ENCODE measurements around the gene PADI1.

PADI1 gene, protein sequence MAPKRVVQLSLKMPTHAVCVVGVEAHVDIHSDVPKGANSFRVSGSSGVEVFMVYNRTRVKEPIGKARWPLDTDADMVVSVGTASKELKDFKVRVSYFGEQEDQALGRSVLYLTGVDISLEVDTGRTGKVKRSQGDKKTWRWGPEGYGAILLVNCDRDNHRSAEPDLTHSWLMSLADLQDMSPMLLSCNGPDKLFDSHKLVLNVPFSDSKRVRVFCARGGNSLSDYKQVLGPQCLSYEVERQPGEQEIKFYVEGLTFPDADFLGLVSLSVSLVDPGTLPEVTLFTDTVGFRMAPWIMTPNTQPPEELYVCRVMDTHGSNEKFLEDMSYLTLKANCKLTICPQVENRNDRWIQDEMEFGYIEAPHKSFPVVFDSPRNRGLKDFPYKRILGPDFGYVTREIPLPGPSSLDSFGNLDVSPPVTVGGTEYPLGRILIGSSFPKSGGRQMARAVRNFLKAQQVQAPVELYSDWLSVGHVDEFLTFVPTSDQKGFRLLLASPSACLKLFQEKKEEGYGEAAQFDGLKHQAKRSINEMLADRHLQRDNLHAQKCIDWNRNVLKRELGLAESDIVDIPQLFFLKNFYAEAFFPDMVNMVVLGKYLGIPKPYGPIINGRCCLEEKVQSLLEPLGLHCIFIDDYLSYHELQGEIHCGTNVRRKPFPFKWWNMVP

DNA sequence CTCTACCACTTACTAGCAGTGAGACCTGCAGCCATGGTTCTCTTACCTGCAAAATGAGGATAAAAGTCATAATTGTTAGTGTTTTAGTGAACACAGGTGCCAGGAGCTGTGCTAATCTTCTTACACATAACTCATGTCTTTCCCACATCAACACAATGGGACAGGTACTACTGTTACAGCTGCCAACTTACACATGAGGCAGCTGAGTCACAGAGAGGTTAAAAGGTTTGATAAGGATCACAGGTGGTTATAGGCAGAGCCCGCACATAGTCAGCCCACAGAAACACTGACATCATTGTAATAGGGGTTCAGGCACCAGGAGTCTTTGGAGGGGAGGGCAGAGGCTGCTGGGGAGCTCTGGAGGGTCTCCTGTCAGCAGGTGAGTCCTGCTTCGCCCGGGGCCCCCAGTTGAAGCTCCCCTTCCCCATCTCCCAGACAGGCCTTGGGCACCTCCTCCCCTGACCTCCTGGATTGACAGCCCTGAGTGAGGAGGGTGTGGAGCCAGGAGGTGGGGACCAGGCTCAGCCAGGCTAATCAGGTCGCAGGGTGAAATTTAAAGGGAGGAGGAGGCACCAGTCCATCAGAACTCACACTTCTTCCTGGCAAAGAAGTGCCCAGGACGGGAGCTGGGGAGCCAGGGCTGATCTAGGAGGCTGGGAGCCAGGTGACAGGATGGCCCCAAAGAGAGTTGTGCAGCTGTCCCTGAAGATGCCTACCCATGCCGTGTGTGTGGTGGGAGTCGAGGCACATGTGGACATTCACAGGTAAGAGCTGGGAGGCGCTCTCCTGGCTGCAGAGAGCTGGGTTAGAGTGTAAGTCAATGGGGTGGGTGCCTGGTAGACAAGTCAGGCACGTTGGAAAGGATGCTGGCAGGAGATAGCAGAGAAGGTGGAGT, at the start of gene PADI1:
Gene PADI1, plus strand, starts transcription at position 583 of the 895 bp plus-strand sequence. Its CDS starts 90 bp downstream, at position 673.
- DNase-seq, result no peak

DNA sequence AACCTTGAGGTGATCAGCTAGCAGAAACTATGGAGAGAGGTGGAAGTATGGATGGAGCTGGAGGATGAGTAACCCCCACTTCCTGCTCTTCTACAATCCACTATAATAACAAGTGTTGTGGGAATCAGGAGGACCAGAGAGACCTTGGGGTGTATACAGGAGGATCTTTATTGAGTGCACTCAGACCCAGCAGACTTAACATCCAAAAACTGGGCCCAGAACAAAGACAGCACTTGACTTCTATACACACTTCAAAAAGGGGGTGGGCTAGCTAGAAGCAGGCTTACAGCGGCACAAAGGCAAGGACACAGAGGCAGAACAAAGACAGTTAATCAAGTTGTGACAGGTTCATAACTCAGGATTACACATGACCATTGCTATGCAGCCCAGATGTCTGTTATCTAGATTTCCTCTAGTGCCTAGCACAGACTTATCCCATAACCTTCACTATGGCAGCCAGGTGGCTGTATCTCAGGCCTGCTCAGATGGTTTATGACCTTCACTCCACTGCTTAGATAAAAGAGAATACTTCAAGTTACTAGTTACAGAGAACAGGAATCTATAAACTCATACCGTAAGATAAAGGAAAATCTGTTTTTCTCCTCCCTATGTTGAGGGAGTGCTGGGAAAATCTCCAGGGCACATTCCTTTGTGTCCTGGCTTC, 49.5 kb upstream of the PADI1 start:
- no peak for DNase-seq

DNA sequence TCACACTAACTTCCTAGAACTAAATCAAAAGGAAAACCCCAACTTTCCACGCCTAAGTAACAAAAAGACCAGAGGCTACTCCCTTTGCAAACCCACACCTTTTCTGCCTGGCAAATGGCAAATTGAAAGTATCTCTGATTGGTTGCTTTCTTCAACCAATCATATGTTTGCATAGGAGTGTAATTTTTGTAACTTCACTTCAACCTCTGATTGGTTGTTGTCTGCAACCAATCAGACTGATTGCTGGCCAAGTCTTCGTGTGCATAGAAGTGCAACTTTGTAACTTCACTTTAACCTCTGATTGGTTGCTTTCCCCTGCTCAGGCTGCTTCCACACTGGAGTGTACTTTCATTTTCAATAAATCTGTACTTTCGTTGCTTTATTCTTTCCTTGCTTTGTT, 48.8 kb upstream of the PADI1 start:
- DNase-seq, result peak; percentile 7

DNA sequence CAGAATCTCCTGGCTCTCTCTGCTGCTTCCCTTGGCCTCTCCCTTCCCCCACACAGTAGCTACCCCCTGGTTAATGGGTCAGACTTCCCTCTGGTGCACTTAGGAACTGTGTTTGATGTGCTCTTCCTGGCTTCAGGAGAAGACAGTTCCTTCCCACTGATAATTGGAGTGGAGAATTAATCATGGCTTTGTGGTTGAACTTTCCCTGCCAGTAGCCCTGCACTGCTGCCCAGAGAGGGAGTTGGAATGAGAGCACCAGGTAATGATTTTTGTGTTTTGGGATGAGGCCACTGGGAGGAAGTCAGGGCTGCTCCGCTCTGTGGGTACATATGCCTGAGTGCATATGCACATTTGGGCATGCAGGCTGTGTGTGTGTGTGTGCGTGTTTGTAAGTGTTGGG, 46.0 kb upstream of the PADI1 start:
- no peak for DNase-seq

DNA sequence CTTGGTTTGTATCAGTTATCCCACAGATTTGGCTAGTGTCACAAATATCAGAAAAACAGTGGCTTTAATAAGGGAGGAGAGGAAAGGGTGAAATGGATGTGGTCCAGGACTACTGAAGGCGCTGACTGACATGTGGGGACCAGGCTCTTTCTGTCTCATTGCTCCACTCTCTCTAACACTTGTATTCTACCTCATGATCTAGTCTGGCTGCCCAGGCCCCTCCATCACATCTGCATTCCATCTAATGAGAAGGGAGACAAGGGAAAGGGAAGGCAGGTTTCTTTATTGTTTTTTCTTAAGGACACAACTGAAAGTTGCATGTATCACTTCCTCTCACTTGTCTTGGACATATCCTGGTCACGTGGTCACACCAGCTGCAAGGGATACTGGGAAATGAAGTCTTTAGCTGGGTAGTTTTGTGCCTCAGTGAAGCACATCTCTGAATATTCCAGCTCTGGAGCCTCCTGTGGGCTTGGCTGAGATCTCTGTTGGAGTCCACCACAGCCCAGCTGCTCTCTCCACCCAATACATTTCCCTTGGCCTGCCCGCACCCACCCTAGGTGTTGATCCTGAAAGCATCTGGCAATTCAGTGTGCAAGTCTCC, 43.7 kb upstream of the PADI1 start:
- no peak for DNase-seq

DNA sequence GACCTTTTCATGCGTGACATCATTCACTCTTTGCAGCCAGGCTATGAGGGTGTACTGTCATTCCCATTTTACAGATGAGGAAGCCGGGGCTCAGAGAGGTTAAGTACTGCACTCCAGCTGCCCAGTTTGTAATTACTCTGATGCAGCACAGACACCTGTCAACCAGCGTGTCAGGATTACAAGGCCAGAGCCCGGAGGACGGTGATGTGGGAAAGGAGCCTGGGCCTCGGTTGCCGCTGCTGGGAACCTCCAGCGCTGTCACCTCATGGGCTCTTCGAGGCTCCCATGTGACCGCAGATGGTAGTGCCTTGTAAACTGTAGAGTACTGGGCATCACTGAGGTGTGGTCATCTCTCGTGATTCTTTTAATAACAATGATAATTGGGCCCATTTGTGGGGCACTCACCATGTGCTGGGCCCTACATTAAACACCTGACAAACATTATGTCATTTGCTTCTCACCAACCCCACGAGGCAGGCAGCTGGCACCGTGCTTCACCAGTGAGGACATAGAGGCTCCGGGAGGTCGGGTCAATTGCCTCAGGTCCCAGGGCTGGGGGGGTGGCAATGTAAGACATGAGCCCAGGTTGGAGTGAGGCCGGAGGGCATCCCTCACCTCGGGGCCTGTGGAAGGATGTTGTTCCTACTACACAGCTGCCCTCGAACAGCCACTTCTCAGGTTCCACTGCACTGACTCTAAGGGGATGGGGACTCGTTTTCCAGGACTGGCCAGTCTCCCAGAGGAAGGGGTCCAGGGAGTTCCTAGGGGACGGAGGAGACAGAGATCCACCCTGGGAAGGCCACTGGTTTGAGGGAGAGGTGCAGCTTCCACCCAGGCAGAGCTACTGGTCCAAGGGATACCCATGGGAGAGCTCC, 42.8 kb upstream of the PADI1 start:
- no peak for DNase-seq

DNA sequence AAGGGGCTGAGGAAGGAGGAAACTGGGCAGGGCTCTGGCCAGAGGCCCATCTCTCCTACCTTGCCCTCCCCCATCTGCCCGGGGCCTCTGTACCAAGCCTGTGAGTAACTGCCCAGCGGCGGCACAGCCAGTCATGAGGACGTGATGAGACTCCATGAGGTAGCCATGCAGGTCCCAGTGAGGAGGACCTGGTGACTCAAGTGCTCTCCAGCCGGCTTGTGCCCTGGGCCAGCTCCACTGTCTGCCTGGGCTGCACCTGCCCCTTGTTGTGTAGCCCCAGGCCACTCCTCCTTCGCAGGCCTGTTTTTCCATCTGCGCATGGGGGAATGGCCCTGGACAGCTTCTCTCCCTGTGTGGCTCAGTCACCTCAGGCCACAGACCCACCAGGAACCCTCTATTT, 42.0 kb upstream of the PADI1 start:
- no peak for DNase-seq

DNA sequence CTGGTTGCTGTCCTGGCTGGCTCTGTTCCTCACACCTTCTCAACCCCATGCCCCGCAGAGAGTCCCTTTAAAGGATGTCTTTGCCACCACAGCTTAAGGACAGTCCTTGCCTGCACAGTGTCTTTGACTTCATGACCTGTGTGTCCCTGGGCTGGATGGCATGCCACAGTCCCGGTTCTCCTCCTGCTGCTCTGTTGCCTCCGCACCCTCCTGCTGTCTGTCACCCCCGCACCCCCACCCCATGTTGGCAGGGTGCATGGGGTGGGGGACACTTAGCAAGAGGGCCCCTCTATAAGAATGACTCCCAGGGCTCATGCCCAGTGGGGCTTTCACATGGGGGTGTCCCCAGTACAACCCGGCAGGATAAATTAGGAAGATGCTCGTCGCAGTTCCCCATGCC, 41.6 kb upstream of the PADI1 start:
- DNase-seq, result no peak

DNA sequence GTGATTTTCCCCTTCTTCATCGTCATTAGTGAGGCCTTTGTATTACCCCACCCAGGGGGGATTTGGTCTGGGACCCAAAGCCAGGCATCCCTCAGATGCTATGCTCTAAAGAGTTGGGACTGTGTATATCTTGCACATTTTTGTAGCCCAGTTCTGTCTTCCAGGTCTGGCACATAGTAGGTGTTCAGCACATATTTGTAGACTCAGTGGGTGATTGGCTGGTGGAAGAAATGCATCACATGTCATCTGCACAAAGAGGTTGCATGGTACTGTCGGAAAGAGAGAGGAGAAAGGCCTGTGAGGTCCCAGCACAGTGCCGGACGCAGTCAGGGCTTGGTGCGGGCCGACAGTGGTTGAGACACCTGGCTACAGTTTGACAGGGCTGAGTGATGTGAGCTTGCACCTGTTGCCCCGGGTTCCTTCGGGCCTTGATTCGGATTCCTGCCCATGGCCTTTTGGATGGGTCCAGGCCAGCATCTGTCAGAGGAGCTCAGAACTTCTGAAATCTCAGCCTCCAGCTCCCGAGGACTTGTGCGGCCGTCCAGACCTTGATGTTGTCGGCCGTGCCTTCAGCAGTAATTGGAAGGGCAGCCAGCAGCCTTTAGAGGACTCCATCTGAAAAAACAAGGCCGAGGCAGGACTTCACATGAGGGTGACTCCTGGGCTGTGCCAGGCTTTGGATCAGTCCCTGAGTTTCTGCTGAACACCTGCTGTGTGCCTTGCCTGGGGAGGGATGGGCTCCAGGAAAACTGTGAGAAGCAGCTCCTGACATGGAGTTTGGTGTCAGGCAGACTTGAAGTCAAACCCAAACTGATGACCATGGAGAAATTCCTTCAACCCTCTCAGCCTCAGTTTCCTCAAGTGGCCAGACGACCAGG, 40.9 kb upstream of the PADI1 start:
- no peak for DNase-seq

DNA sequence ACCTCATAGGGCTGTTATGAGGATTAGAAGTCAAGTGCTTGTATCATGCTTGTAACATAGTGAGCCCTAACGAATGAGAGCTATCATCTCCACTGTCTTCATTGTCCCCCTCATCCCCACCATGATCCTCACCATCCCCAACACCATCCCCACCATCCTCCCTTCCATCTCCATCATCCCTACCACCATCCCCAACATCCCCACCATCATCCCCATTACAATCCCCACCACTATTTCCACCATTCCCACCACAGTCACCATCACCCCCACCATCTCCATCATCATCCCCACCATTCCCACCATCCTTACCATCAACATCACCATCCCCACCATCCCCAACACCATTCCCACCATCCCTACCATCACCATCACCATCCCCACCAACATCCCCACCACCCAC, 39.1 kb upstream of the PADI1 start:
- no peak for DNase-seq

DNA sequence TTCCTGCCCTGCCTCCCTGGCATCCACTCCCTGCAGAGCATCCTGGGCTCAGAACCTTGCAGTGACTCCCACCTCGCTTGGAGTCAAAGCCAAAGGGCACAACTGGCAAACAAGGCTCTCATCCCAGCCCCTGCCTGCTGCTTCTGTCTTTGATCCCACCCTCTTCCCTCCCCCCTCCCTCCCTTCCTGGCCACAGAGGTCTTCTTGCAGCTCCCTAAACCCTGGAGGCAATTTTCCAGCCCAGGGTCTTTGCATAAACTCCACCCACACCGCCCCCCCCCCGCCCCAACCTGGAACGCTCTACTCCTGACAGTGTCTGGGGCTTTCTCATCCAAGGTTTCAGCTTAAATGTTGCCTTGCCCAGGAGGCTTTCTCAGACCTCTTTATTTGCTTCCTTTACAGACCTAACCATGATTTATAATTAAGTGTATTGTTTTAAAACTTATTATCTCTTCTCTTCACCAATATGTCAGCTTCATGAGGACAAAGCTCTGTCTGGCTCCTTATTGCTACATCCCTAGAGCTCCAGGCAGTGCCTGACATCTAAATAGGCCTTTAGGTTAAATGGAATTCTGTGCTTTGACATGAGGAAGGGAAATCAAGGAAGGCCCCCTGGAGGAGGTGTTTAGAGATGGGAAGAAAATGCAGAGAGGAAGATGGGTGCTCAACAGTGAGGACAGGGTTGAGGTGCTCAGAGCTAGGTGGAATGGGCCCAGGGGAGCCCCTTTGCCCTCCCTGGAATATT, 37.7 kb upstream of the PADI1 start:
- no peak for DNase-seq

DNA sequence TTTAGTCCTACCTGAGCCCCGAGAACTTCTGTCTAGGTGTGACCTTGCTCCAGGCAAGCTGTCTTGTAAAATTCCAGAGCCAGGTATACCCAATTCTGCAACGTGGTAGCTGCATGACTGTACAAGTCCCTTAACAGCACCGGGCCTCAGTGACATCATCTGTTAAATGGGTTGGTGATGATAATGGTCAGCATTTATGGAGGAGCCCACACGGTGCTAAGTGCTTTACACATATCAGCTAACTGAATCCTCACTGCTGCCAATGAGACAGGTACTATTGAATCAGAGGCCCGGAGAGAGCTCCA, 37.2 kb upstream of the PADI1 start:
- no peak for DNase-seq

DNA sequence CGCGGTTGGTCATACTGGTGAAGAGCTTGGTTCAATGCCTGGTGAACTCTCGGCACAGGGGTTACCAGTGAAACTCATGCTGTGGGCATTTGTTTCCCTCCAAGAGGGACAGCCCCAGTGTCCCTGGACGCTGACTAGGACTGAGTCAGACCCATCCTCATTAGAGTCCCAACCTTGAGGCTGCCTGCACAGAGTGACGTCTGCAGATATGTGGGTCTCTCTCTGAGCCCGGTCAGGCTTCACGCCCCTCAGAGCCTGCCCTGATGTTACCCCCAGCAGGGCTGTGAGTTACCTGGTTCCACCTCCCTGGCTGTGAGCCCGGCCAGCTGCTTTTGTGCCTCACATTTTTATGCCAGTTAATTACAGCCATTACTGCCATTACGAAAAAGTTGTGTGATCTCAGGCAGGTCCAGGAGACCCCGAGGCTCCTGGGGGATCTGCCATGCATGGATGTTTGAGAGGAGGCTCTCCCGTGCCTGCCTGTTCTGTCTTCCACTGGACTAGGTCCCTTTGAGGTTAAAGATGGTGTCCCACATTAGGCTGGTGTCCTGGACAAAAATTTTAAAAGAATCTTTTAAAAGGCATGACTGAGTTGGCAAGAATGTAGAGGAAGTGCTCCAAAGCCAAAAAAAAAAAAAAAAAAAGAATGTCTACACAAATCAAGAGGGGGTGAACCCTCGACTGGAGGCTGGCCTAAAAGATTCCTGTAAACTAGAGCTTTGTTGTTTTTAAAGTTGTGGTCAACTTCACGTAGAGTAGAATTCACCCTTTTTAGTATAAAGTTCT, 36.6 kb upstream of the PADI1 start:
- DNase-seq, result peak; percentile 75

DNA sequence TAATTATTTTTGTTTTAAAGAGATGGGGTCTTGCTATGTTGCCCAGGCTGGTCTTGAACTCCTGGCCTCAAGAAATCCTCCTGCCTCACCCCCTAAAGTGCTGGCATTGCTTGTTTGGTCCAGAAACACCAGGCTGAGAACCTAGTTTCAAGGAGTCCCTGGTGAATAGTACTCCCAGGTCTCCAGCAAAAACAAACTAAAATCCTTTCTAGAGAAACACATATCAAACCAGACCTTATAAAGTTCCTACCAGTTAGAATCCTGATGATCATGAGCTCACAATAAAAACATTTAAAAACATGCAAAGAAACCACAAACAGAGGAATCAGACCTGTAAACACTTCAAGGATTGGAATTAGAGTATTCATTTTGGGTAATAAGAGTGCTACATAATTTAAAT, 34.4 kb upstream of the PADI1 start:
- peak; percentile 75 for DNase-seq

DNA sequence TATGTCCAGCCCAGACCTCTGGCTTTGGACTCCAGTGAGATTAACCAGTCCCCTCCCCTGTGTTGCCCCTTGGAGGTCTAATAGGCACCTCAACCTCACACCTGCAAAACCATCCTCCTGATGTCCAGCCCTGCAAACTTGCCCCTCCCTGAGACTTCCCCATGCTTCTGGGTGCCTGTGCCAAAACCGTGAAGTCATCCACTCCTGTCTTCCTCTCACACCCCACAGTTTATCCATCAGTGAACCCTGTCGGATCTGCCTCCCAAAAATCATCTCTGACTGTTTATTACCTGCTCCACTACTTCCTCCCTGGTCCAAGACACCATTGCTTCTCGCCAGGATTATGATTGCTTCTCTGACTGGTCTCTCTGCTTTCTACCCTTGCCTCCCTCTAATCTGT, 31.7 kb upstream of the PADI1 start:
- DNase-seq, result no peak

DNA sequence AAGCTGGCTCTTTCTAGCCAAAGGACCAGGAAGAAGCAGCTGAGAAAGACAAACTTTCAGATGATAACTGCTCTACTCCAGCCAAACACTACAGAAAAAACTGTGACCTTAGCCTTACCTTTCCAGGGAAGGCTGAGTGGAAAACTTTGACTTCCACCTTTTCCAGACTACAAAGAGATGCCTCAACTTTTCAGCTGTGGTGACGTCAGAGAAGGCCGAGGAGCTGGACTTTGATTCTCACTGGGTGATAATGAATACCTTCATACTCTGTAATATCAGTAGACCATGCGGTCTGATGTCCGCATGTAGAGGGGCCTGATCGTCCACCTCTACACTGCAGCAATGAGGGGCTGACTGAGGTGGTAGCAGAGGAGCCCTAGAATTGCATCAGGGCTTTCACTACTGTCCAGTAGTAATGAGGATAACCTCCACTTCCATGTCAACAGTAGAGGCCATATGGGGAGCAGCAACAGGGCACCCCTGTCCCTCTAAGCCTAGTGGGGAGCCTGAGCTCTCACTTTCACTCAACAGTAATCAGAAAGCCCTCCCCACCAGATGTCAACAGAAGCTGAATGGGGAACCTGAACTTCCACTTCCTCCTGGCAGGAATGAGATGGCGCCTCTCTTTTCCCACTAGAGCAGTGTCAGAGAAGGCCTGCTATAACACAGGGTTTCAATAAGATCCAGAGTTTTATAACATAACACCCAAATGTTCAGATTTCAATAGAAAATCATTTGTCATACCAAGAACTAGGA, 28.4 kb upstream of the PADI1 start:
- no peak for DNase-seq

DNA sequence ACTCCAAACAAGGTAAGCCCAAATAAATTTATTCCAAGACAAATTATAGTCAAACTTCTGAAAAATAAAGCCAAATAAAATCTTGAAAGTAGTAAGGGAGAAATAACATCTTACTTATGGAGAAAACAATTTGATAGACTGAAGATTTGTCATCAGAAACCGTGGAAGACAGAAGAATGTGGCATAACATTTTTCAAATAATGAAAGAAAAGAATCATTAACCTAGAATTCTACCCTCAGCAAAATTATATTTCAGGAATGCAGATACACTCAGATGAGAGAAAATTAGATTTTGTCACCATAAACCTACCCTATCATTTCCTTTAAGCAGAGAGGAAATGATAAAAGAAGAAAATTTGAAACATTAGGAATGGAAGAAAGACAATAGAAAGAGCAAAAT, 27.3 kb upstream of the PADI1 start:
- no peak for DNase-seq

DNA sequence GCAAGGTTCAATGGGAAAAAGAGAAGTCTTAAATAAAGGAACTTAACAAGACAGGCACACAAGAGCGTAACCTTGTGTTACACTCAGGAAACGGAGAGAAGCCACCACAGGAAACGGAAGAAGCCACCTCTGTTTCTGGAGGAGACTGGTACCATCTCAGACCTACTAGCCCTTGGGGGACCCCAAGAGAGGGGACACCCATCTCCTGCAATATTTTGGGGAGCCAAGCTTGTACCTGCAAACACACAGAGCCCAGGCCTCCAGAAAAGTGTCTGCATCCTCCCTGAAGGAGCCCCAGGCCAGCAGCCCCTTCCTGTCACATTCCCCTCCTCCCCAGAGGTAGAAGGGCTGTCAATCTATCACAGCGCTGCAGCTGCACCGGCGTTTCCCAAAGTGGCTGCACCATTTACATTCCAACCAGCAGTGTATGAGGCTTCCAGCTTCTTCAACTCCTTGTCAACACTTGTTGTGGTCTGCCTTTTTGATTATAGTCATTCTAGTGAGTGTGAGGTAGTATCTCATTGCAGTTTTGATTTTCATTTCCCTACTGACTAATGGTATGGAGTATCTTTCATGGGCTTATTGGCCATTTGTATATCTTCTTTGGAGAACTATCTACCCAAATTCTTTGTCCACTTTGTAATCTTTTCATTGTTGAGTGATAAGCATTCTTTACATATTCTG, 23.0 kb upstream of the PADI1 start:
- no peak for DNase-seq

Measured in HCEC 1CT (cell line).